ENCODE measurements around the gene PSME1.

PSME1 gene

GRCh38 chr14:24150993-24151392 is 15.0 kb downstream of the PSME1 start:
- no peak for TF ChIP-seq EZH2phosphoT487 (conservative IDR thresholded peaks at IDR 0.05; ENCODE audit: low read length)
- Histone ChIP-seq H3K36me3 (ENCODE audit: low read length) (no peaks in the 10 kb centered on the region), H3K9me3 (ENCODE audit: insufficient read depth, low read length) (no peaks in the 10 kb centered on the region), H3K4me3 (ENCODE audit: insufficient read depth, low read length, poor library complexity, severe bottlenecking) (no peak overlapping the region), H2AFZ (ENCODE audit: low read depth, low read length, severe bottlenecking) (no peak overlapping the region), H4K20me1 (ENCODE audit: low read depth, low read length) (no peaks in the 10 kb centered on the region), H3K79me2 (ENCODE audit: insufficient read depth, low read length) (peaks cover 18% of the 10 kb centered on the region), H3K9me2 (replicated peaks; ENCODE audit: insufficient read depth, low read length) (no peaks in the 10 kb centered on the region), H3F3A (ENCODE audit: insufficient read depth) (0 out of 2 replicates have a peak, but pooled peaks cover 3% of the 10 kb centered on the region), H3K4me2 (ENCODE audit: low read depth, low read length, poor library complexity, severe bottlenecking) (no peak overlapping the region), H3K27me3 (ENCODE audit: low read length) (no peaks in the 10 kb centered on the region), H3K27ac (ENCODE audit: low read depth, low read length) (no peak overlapping the region), H3K9ac (ENCODE audit: low read length) (no peak overlapping the region)

GRCh38 chr14:24151404-24152080 is 15.5 kb downstream of the PSME1 start:
- no peaks in the 10 kb centered on the region for H3K27me3 ChIP-seq (ENCODE audit: low read length)
- H3F3A ChIP-seq (ENCODE audit: insufficient read depth), result 0 out of 2 replicates have a peak, but pooled peaks cover 3% of the 10 kb centered on the region
- H3K4me2 ChIP-seq (ENCODE audit: low read depth, low read length, poor library complexity, severe bottlenecking), result no peak overlapping the region
- H3K9me2 ChIP-seq (replicated peaks; ENCODE audit: insufficient read depth, low read length), result no peaks in the 10 kb centered on the region
- H3K9me3 ChIP-seq (ENCODE audit: insufficient read depth, low read length), result no peaks in the 10 kb centered on the region
- TF ChIP-seq CTCF (IDR thresholded peaks at IDR 0.05; ENCODE audit: insufficient read depth, low read length, poor library complexity, severe bottlenecking) (no peak), EZH2phosphoT487 (conservative IDR thresholded peaks at IDR 0.05; ENCODE audit: low read length) (no peak)
- no peak overlapping the region for H3K4me3 ChIP-seq (ENCODE audit: insufficient read depth, low read length, poor library complexity, severe bottlenecking)
- no peaks in the 10 kb centered on the region for H4K20me1 ChIP-seq (ENCODE audit: low read depth, low read length)
- no peak overlapping the region for H2AFZ ChIP-seq (ENCODE audit: low read depth, low read length, severe bottlenecking)
- no peak overlapping the region for H3K27ac ChIP-seq (ENCODE audit: low read depth, low read length)
- H3K9ac ChIP-seq (ENCODE audit: low read length), result no peak overlapping the region
- H3K79me2 ChIP-seq (ENCODE audit: insufficient read depth, low read length), result peaks cover 14% of the 10 kb centered on the region
- no peaks in the 10 kb centered on the region for H3K36me3 ChIP-seq (ENCODE audit: low read length)

GRCh38 chr14:24155100-24155499 is 19.1 kb downstream of the PSME1 start:
- Histone ChIP-seq H3K4me3 (ENCODE audit: insufficient read depth, low read length, poor library complexity, severe bottlenecking) (no peak overlapping the region), H2AFZ (ENCODE audit: low read depth, low read length, severe bottlenecking) (no peak overlapping the region), H4K20me1 (ENCODE audit: low read depth, low read length) (no peaks in the 10 kb centered on the region), H3K9ac (ENCODE audit: low read length) (no peak overlapping the region), H3K36me3 (ENCODE audit: low read length) (no peaks in the 10 kb centered on the region), H3K9me3 (ENCODE audit: insufficient read depth, low read length) (no peaks in the 10 kb centered on the region), H3K9me2 (replicated peaks; ENCODE audit: insufficient read depth, low read length) (no peaks in the 10 kb centered on the region), H3F3A (ENCODE audit: insufficient read depth) (no peaks in the 10 kb centered on the region), H3K4me2 (ENCODE audit: low read depth, low read length, poor library complexity, severe bottlenecking) (no peak overlapping the region), H3K79me2 (ENCODE audit: insufficient read depth, low read length) (no peaks in the 10 kb centered on the region), H3K27me3 (ENCODE audit: low read length) (no peaks in the 10 kb centered on the region), H3K27ac (ENCODE audit: low read depth, low read length) (no peak overlapping the region)
- TF ChIP-seq CTCF (IDR thresholded peaks at IDR 0.05; ENCODE audit: insufficient read depth, low read length, poor library complexity, severe bottlenecking), result no peak
- TF ChIP-seq EZH2phosphoT487 (conservative IDR thresholded peaks at IDR 0.05; ENCODE audit: low read length), result no peak

- no peaks in the 10 kb centered on the region for H4K20me1 ChIP-seq (ENCODE audit: low read depth, low read length)
- no peaks in the 10 kb centered on the region for H3K36me3 ChIP-seq (ENCODE audit: low read length)
- TF ChIP-seq EZH2phosphoT487 (conservative IDR thresholded peaks at IDR 0.05; ENCODE audit: low read length), result no peak
- no peak for TF ChIP-seq CTCF (IDR thresholded peaks at IDR 0.05; ENCODE audit: insufficient read depth, low read length, poor library complexity, severe bottlenecking)
- H3K27ac ChIP-seq (ENCODE audit: low read depth, low read length), result no peak overlapping the region
- H3K79me2 ChIP-seq (ENCODE audit: insufficient read depth, low read length), result peaks cover 5% of the 10 kb centered on the region; the same call in 1 of the 2 replicates
- no peak overlapping the region for H3K4me3 ChIP-seq (ENCODE audit: insufficient read depth, low read length, poor library complexity, severe bottlenecking)
- H2AFZ ChIP-seq (ENCODE audit: low read depth, low read length, severe bottlenecking), result no peak overlapping the region
- H3F3A ChIP-seq (ENCODE audit: insufficient read depth), result 0 out of 2 replicates have a peak, but pooled peaks cover 3% of the 10 kb centered on the region
- no peaks in the 10 kb centered on the region for H3K9me2 ChIP-seq (replicated peaks; ENCODE audit: insufficient read depth, low read length)
- no peak overlapping the region for H3K9ac ChIP-seq (ENCODE audit: low read length)
- no peaks in the 10 kb centered on the region for H3K9me3 ChIP-seq (ENCODE audit: insufficient read depth, low read length)
- H3K4me2 ChIP-seq (ENCODE audit: low read depth, low read length, poor library complexity, severe bottlenecking), result no peak overlapping the region
- no peaks in the 10 kb centered on the region for H3K27me3 ChIP-seq (ENCODE audit: low read length)
Observed at GRCh38 chr14:24156840-24157239, 20.8 kb downstream of the PSME1 start.

All from SU-DHL-6 (cell line).